ENCODE data around the gene USP6.
"Not testable (repeated sequence)": the region's sequence is repeated elsewhere in the genome, so short reads cannot be mapped to it uniquely, and the experiment has no call there.

The USP6 gene

DNA sequence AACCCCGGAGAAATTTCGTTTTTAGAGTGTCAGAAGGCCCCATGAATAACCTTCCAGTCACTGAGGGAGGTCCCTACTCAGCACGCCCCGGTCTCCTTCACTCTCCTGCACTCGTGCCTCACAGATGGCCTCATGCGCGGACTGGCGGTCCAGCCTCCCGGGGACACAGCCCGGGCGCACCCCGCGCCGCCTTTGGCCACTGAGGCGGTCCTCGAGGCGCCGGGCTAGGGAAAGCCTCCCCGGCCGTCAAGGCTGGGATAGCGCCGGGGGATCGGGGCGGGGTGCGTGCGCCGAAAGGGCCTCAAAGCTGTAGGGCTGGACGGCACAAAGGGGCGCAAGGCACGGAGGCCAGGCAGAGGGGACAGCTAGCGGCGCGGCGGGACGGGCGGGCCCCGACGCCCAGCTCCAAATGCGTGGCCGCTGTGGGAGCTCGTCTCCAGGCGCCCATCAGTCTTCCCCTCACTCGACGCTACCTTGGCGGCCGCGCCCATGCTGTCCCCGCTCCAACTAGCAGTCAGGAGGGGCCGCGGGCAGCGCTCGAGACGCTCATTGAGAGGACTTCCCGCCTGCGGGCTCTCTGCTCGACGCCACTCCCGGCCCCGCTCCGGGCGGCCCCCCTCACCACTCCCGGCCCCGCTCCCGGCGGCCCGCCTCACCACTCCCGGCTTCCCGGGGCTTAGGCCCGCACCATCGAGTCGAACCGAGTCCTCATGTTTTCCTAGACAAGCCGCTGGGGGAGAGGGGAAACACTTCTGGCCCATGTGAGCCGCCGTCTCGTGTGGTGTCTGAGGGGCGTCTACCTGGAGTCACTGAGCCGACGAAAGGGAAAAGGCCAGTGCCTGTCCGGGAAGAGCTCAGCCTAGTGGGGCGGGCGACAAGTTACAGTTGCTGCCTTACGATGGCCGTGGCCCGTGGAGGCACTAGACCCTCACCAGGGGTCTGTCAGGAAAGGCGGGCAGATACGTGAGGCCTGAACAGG is at the start of gene USP6:
TSS of gene USP6 (plus strand) at position 360 of the 979 bp plus-strand sequence. CDS start 14,336 bp downstream, outside the sequence.
- FAIRE-seq: no peak

DNA sequence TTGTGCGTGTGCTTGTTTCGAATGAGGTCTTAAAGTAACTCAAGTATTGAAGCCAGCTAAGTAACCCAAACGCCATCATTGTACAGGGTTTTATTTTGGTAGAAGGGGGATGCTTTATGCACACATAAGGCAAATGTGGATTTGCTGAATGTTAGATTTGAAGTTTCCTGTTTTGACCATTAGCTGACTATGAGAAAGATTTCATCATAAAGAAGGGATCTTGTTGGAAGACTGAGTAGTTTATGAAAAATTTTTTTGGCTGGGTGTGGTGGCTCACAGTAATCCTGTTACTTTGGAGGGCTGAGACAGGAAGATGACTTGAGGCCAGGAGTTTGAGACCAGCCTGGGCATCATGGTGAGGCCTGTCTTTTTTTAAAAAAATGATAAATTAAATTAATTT is 47.6 kb upstream of the USP6 start:
- no peak for FAIRE-seq

DNA sequence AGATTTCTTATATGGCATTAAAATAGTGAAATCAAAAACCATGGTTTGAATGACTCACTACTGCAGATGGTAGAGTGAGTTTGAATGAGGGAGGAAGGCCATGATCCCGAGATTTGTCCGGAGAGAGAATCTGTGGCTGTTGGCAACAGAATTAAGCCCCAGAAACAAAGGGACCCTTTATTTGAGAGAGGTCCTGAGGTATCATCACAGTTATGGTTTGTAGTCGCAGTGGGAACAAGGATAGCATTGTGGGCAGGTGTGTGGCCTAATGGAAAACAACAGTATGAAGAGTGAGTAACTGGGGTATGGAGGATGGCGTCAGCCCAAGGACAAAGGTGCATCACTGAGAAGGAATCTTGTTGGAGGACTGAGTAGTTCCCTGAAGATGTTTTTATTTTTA is 46.1 kb upstream of the USP6 start:
- no peak for FAIRE-seq

DNA sequence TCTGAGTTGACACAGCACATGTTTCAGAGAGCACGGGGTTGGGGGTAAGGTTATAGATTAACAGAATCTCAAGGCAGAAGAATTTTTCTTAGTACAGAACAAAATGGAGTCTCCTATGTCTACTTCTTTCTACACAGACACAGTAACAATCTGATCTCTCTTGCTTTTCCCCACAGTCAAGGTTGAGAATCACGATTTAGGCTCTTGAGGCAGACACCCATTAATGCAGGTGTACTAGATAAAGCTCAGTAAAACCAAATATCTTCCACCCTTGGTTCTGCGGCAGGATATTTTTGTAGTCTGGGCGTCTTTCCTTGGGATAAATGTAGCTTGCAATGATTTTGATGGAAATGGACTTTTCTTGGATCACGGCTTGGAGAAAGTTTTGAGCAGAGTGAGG is 40.4 kb upstream of the USP6 start:
- not testable (repeated sequence) for FAIRE-seq

DNA sequence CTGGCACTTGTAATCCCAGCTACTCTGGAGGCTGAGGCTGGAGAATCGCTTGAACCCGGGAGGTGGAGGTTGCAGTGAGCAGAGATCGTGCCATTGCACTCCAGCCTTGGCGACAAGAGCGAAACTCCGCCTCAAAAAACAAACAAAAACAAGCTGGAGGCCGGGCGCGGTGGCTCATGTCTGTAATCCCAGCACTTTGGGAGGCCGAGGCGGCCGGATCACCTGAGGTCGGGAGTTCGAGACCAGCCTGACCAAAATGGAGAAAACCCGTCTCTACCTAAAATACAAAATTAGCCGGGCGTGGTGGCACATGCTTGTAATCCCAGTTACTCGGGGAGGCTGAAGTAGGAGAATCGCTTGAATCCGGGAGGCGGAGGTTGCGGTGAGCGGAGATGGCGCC is 38.6 kb upstream of the USP6 start:
- FAIRE-seq: not testable (repeated sequence)

DNA sequence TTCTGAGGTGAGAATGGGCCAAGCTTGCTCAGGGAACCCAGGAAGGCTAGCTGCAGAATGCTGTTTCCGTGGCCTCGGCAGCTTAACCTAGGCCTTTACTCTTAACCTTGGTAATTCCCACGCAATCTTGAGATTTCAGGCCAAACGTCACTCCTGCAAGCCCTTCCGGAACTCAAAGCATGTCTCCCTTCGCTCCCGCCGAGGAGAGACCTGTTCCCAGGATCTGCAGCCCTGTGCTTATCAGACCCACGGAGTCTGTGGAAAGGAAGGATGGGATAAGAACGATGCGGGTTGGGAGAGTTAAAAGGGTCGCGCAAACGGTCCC is 38.1 kb upstream of the USP6 start:
- no peak for FAIRE-seq

DNA sequence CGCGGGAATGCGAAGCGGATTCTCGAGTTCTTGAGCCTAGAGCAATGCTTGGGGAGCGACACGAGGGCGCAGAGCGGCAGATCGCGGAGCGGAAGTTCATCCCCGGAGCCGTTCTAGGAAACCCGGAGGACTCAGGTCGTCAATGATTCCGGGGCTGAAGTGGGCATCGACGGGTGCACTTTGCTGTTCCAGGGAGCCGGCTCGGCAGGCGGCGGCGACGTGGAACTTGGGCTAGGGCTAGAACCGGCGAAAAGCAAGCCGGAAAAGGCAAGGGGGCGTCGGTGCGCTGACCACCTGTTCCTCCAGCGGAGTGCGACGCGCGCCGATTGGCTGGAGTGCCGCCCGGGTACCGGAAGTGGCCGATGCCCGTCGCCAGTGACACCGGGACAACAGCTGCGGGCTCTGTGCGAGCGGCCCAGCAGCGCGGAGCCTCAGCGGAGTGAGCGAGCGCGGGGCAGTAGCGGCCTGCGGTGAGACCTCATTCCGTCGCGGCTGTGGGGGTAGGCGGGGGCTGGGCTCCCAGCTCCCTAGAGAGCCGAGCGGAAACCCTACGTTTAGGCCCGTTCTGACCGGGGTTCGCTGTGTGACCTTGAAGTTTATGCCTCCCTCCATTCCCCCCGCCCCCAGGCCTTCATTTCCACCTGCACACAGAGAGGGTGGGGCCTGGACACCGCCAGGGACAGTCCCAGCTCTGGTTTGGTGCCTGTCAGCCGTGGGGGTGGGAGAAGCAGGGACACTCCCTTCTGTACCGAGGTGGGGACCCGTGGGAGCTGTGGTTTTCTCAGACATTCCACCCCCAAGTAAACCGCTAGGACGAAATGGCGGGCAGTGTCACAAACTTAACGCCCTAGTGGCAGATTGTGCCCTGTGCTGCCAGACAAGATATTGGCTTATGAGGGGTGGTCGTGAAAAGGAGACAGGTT is 37.5 kb upstream of the USP6 start, which contains the start of gene ZFP3:
TSS of gene ZFP3 (plus strand) at position 362 of the 923 bp plus-strand sequence. CDS start 13,038 bp downstream, outside the sequence.
- FAIRE-seq: no peak

DNA sequence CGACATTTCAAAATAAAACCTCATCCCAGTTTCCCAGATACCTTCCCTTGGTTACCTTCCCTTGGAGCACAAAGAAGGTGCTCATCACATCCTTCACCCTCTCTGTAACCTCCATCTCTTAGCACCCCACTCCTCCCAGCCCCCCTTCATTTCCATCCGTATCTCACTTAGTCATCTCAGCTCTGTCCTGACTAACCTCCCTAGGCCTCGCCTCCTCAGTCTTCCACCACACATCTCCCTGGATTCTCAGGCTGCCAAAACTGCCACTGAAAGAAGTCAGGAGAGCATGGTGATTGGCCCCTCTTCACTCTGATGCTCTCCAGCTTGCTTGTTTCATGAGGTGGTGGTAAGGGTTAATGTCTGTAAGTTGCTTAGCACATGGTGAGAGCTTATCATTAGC is 35.2 kb upstream of the USP6 start:
- FAIRE-seq: no peak

DNA sequence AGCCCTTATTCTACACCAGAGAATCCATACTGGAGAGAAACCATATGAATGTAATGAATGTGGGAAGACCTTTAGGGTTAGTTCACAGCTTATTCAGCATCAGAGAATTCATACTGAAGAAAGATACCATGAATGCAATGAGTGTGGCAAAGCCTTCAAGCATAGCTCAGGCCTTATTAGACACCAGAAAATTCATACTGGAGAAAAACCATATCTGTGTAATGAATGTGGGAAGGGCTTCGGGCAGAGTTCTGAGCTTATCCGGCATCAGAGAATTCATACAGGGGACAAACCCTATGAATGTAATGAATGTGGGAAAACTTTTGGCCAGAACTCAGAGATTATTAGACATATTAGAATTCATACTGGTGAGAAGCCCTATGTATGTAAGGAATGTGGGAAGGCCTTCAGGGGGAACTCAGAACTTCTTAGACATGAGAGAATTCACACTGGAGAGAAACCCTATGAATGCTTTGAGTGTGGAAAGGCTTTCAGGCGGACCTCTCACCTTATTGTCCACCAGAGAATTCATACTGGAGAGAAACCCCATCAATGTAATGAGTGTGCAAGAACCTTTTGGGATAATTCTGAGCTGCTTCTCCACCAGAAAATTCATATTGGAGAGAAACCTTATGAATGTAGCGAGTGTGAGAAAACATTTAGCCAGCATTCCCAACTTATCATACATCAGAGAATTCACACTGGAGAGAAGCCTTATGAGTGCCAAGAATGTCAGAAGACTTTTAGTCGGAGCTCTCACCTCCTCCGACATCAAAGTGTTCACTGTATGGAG is 23.4 kb upstream of the USP6 start:
- FAIRE-seq: no peak

DNA sequence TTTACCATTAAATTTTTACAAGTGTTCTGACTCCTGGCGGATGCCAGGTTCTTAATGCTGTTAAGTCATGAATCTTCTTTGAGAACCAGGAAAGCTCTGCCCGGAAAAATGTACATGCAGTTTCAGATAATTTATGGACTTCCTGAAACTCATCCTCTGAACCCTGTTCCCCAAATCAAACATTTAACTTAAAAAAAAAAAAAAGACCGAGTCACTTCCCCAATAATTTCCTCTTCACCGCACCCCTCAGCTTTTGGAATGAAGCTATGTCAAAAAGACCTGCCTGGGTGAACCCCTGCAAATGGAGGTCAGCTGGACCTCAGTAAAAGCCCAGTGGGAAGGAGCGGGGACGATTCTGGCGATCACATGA is 19.1 kb upstream of the USP6 start:
- FAIRE-seq: no peak

DNA sequence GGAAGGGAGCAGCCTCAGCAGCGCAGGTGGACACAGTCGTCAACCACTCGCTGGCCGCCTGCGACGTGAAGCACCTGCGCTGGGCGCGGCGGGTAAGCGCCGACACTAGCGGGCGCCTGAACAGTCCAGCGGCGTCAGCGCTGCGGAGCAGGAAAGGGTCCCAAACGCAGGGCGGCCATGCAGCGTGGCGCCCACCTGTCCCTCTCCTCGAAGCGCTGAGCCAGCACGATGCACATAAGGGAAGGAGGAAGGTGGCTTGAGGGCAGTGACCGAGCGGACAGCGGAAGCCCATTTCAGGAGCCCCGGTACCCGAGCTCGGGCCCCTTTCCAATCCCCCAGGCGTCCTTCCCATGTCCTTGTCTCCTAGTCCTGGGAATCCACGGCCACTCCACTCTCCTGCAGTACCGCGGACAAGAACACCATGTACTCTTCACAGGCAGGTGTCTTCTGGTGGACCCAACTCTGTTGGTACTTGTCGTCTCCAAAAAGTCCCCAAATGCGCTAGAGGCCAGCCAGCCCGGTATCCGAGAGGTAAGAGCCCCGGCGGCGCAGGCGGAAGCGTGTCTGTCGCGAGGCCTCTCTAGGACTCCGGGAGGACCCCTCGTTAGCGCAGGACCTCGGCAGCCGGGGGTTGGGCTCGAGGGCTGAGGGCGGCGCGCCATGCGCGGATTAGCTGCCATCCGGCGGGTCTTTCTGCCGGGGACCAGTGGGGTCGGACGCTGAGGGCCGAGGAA is 18.6 kb upstream of the USP6 start:
- no peak for FAIRE-seq

DNA sequence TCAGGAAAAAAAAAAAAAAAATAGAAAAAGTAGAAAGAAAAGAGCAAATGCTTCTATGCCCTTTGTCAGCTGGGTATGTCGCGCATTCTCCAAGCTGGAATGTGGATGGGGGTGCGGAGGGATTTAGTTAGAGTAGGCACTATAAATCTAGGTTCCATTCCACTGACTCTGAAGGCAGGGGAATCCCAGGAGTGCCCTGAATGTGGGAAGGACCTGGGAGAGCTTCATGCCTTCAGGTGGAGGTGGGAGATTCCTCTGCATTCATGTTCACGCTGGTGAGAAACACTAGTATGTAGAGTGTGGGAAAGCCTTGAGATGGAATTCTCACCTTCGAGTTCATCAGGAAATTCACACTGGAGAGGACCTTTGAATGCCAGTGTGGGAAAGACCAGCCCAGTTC is 16.6 kb upstream of the USP6 start:
- FAIRE-seq: no peak

DNA sequence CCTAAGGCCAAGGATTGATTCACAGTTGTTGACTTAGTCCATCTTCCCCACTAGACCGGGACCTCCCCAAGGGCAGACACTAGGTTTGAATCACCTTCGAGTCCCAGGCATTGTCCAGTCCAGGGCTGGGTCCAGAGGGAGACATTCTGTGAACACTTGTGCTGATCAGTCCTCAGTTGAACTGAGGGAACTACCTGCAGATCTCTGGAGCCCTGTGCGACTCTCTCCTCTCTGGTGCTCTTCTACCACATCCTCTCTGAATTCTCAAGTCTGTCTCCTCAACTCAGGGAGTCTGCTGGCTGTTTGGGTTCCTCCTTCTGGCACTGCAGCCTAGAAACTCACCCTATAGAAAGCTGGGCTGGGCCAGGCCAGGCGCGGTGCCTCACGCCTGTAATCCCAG is 15.0 kb upstream of the USP6 start:
- FAIRE-seq: no peak

DNA sequence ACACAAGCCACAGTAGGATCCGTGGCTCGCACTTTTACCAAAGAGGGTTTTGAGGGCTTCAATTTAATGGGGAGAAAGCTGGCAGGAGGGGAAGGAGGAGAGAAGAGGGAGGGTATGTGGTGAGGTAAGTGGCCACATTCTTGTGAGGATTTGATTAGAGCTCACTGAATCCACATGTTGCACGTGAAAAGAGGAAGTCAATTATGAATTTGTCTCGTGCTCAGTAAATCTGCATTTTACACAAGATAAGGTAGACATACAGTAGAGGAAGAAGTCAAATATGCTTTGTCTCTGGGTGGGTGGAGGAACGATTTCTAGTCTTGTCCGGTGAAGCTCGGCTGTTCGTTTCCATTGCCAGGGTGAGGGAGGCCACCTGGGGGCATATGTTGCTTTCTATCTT is 5.0 kb upstream of the USP6 start:
- no peak for FAIRE-seq

DNA sequence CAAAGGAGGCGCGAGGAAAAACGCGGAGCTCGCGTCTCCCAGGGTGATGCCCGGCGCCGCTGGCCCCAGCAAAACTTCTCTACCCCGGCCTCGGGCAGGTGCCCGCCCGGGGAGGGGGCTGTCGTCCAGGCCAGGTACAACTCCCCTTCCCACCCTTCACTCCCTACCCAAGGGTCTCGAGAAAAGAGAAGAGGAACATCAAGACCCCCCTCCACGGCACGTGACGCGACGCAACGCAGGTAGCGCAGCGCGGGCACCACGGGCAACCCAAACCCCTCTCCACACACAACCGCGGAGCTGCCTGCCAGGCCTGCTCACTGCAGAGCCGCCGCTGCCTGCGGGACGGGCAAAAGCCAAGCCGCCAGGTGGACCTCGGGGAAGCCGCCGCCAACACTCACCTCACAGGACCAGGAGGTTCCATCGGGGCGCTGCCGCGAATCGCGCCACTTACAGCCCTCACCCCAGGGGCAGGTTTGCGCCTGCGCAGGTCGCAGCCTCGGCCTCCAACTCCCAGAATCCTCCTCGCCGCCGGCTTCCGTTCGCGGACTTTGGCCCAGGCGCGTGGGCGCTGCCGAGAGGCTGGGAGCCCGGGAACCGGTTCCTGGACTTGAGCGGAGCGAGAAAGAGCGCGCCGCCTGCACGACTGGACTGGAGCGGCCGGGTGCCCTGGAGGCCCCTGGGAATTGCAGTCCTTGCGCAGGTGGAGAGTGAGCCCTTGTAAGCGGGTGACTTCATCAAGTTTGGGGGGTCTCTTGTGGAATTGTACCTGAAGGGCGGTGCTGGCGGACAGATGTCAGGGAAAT is 4.2 kb upstream of the USP6 start, which contains the start of gene ZNF232:
TSS of gene ZNF232 (minus strand) at position 477 of the 803 bp plus-strand sequence. CDS start at position 421, 56 bp downstream.
- no peak for FAIRE-seq

DNA sequence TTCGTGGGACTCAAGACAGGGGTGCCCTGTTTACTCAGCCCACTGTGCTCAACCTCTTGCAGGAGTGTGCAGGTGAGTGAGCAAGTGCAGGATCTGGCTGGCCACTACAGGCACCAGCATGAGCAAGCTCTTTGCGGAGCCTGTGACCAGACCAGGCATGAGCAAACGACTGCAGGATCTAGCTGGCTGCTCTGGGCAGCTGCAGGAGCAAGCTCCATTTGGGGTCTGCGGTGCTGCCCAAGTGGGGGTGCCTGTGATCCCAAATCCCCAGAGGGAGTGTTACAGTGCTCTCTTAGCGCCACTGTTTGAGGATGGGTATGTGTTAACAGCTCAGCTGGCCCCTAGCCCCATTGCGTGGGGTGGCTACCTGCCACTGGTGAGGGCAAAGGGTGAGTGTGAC is 2.4 kb downstream of the USP6 start:
- FAIRE-seq: no peak

DNA sequence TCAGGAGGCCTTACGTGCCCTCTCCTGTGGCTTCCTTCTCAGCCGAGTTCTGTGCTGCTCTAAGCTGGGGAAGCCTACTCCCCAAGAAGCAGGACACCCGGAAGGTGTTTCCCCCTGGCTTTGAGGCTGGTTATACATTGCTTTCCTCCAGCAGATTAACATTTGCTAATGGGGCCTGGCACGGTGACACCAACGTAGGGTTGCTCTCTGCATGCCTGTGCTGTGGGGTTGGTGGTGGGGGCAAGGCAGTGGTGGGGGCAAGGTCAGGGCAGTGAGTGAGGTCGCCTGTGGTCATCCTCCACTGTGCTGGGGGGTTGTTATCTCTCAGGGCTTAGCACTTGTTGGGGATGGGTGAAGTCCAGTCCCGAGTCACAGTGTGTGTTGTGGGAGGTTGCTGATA is 4.2 kb downstream of the USP6 start:
- no peak for FAIRE-seq

DNA sequence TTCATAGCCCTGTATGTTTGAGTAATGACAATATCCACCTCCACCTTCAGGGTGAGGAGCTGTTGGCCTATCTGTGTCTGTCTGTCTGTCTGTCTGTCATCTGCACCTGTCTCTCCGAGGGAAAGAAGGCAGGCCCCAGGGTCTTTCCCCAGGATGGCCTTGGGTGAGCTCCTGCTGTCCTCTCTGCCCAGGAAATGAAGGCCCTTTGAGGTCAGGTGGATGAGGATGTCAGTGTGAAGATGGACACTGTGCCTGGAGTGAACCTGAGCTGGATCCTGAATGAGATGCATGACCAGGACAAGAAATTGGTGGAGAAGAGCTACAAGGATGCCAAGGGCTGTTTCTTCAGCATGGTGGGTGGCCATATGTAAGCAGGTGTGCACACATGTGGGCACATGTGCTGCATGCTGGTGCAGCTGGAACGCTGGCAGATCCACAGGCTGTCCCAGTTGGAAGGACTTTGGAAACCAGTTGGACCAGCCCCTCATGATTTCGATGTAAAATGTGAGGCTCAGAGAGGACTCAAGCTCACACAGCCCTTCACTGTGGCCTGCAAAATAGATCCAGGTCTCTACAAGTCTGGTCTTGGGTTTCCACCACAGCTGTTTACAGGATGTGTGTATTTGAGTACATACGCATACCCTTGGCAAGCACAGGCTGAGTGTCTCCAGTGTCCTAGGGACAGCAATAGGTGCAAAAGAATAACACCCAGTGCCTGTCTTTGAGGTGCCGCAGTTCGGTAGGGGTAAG is 4.8 kb downstream of the USP6 start:
- FAIRE-seq: not testable (repeated sequence)

DNA sequence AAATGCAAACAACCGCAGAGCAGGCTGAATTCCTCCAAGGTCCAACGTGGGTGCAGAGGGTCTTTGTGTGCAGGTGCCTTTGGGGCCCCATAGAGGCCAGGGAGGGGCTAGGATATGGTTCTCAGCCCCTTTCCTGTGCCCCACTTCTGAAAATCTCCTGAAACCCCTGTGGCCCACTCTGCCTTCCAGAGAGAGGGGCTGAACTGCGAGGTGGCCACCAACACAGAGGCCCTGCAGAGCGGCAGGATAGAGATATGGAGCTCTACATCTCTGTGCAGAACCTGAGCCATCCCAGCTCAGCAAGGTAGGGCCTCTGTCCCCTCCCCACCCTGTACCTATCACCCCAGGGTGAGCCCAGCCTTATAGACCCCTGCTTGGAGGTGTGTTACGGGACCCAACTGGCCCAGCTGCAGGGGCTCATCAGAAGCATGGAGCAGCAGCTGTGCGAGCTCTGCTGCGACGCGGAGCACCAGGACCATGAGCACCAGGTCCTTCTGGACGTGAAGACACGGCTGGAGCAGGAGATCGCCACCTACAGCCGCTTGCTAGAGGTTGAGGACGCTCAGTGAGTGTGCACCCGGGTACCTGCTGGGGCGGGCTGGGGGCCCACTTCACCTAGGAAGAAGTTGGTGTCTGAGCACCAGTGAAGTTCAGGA is 5.5 kb downstream of the USP6 start:
- no peak for FAIRE-seq

DNA sequence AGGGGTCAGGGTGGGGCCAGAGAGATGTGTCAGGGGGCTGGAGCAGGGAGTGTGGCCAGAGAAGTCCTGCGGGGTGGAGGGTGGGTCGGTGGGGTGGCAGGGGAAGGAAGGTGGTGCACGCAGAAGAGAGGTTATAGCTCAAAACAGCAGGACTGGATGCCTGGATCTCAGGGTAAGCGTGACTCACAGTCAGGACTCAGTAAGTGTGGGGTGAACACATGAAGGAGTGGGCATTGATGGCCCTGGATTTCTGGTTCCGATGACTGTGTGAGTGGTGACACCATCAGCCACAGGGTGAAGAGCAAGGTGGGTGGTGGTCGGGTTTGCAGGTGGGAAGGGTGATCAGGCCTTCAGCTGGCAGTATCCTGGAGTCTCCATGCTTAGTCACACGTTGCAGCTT is 6.2 kb downstream of the USP6 start:
- FAIRE-seq: not testable (repeated sequence)
